ENCODE results near the gene TOMM22.

The TOMM22 gene

DNA sequence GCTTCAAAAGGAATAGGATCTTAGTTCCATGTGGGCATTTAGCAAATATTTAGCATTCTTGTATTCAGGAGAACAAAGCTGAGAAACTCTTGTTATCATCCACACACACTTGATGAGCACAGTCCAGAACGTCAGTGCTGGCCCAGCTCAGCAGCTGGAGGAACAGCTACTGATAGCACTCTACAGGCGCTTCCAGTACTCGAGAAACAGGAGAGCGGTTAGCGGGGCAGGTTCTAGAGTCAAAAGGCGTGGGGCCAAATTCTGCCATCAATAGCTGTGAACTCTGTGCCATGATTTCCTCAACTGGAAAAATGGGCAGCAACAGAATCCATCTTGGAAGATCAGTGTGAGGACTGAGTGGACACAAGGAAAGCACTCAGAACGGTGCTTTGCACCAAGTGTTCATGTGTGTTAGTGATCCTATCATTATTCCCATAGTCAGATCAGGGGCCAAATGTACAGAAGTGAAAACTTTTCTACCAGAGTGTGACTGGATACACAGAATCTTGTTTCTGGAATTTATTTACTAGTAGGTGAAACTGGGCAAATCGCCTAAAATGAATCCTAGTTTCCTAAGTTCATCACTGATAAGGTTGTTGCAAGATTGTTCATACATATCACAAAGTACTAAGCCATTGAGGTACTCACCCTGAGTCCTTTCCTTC is 15.8 kb downstream of the TOMM22 start (continued):
- 0 out of 2 replicates have a peak, but pooled peaks have one; percentile 5 for TF ChIP-seq ZSCAN30 (tag by site-specific recombination; IDR thresholded peaks at IDR 0.05)

DNA sequence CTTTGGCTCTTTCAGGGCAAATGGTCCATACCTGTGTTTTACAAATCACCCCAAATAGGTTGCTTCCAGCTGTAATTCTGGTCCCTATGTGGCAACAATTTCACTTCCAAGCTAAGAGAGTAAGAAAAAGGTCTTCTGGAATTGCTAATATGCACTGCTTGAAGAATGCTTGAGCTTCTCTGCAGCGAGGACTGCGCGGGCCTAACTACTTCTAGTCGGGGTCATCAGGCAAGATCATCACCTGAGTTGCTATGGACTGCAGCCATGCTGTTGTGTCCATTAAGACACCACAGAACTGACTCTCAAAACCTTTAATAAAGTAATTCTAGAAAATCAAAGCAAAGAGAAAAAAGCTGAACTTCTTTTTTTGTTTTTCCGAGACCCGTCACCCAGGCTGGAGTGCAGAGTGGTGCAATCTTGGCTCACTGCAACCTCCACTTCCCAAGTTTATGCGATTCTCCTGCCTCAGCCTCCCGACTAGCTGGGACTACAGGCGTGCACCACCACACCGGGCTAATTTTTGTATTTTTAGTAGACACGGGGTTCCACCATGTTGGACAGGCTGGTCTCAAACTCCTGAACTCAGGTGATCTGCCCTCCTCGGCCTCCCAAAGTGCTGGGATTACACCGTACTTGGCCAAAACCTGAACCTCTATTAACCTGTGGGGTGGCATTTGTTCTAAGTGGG is 16.8 kb downstream of the TOMM22 start:
- TF ChIP-seq OVOL3 (tag by site-specific recombination; IDR thresholded peaks at IDR 0.05) (no peak), ZNF626 (tag by site-specific recombination; IDR thresholded peaks at IDR 0.05) (no peak), ZNF660 (tag by site-specific recombination; IDR thresholded peaks at IDR 0.05) (peak; percentile 59; the same call in 1 of the 2 replicates), ZNF138 (tag by site-specific recombination; IDR thresholded peaks at IDR 0.05; ENCODE audit: borderline replicate concordance) (no peak), ZNF354C (tag by site-specific recombination; IDR thresholded peaks at IDR 0.05; ENCODE audit: borderline replicate concordance, low read depth) (no peak)
- TF ChIP-seq, protein P1, sequence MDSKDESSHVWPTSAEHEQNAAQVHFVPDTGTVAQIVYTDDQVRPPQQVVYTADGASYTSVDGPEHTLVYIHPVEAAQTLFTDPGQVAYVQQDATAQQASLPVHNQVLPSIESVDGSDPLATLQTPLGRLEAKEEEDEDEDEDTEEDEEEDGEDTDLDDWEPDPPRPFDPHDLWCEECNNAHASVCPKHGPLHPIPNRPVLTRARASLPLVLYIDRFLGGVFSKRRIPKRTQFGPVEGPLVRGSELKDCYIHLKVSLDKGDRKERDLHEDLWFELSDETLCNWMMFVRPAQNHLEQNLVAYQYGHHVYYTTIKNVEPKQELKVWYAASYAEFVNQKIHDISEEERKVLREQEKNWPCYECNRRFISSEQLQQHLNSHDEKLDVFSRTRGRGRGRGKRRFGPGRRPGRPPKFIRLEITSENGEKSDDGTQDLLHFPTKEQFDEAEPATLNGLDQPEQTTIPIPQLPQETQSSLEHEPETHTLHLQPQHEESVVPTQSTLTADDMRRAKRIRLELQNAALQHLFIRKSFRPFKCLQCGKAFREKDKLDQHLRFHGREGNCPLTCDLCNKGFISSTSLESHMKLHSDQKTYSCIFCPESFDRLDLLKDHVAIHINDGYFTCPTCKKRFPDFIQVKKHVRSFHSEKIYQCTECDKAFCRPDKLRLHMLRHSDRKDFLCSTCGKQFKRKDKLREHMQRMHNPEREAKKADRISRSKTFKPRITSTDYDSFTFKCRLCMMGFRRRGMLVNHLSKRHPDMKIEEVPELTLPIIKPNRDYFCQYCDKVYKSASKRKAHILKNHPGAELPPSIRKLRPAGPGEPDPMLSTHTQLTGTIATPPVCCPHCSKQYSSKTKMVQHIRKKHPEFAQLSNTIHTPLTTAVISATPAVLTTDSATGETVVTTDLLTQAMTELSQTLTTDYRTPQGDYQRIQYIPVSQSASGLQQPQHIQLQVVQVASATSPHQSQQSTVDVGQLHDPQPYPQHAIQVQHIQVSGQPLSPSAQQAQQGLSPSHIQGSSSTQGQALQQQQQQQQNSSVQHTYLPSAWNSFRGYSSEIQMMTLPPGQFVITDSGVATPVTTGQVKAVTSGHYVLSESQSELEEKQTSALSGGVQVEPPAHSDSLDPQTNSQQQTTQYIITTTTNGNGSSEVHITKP (tag by site-specific recombination; IDR thresholded peaks at IDR 0.05): peak; percentile 51
- POLR2A ChIA-PET: interaction anchor here (0.5 to 8.0 kb wide), 7 partner anchors 9 to 300 kb away, joined by 3 to 60 read pairs (median 4); partner anchors contain the start of gene TOMM22
- CTCF ChIA-PET: interaction anchor here (0.6 to 2.9 kb wide), 6 partner anchors 17 to 199 kb away, joined by 3 to 20 read pairs (median 4); partner anchors contain the start of gene TOMM22
- no peaks in the 10 kb centered on the region for H3K9me3 ChIP-seq (ENCODE audit: control insufficient read depth, insufficient read depth, low read depth, low read length)
- H3K36me3 ChIP-seq (ENCODE audit: control insufficient read depth in 2 of 2, insufficient read depth in 1 of 2, low read length in 2 of 2): peaks cover 4 to 34% of the 10 kb centered on the region in 2 experiments; a peak in 2 of 3 replicates
- no peak overlapping the region for H3K27ac ChIP-seq (ENCODE audit: extremely low read depth, low read depth, low read length)
- peaks cover 3% of the 10 kb centered on the region; the same call in 1 of the 2 replicates for H3K4me1 ChIP-seq (ENCODE audit: control insufficient read depth, insufficient read depth, low read length)
- peak overlapping the region; percentile 76 for H3K4me3 ChIP-seq (ENCODE audit: low read depth, low read length)

DNA sequence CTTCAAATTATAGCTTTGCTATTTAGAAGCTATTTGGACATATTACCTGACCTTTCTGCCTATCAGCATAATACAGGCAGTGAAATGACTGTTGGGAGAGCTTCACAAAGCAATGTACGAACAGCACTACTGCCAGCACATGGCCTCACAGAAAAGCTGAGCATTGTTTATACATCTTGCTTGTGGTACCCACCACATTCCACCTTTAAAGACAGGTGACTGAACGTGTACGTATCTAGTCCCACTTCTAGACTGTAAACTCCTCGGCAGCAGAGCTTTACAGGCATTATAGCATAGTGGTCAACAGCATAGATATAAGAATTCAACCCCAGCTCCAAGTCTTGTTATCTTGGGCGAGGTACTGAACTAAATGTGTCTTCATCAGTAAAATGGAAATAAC is 17.4 kb downstream of the TOMM22 start:
- H3K9me3 ChIP-seq (ENCODE audit: control insufficient read depth, insufficient read depth, low read depth, low read length): no peaks in the 10 kb centered on the region
- H3K27ac ChIP-seq (ENCODE audit: extremely low read depth, low read depth, low read length): no peak overlapping the region
- TF ChIP-seq, protein P2, sequence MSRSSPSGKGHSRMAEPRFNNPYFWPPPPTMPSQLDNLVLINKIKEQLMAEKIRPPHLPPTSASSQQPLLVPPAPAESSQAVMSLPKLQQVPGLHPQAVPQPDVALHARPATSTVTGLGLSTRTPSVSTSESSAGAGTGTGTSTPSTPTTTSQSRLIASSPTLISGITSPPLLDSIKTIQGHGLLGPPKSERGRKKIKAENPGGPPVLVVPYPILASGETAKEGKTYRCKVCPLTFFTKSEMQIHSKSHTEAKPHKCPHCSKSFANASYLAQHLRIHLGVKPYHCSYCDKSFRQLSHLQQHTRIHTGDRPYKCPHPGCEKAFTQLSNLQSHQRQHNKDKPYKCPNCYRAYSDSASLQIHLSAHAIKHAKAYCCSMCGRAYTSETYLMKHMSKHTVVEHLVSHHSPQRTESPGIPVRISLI (tag by site-specific recombination; IDR thresholded peaks at IDR 0.05): no peak
- TF ChIP-seq, protein P3, sequence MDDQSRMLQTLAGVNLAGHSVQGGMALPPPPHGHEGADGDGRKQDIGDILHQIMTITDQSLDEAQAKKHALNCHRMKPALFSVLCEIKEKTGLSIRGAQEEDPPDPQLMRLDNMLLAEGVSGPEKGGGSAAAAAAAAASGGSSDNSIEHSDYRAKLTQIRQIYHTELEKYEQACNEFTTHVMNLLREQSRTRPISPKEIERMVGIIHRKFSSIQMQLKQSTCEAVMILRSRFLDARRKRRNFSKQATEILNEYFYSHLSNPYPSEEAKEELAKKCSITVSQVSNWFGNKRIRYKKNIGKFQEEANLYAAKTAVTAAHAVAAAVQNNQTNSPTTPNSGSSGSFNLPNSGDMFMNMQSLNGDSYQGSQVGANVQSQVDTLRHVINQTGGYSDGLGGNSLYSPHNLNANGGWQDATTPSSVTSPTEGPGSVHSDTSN (CRISPR knock-in tag; IDR thresholded peaks at IDR 0.05): no peak
- peaks cover 3% of the 10 kb centered on the region; the same call in 1 of the 2 replicates for H3K4me1 ChIP-seq (ENCODE audit: control insufficient read depth, insufficient read depth, low read length)
- CTCF ChIA-PET: interaction anchor here (1.0 to 2.9 kb wide), 3 partner anchors 18 to 71 kb away, joined by 3 to 20 read pairs (median 3); partner anchors contain the start of gene TOMM22
- peaks cover 4 to 34% of the 10 kb centered on the region in 2 experiments; a peak in 2 of 3 replicates for H3K36me3 ChIP-seq (ENCODE audit: control insufficient read depth in 2 of 2, insufficient read depth in 1 of 2, low read length in 2 of 2)
- H3K4me3 ChIP-seq (ENCODE audit: low read depth, low read length): peak overlapping the region; percentile 76
- POLR2A ChIA-PET: interaction anchor here (0.8 to 8.0 kb wide), 5 partner anchors 8 to 300 kb away, joined by 3 to 60 read pairs (median 4); partner anchors contain the start of gene TOMM22

DNA sequence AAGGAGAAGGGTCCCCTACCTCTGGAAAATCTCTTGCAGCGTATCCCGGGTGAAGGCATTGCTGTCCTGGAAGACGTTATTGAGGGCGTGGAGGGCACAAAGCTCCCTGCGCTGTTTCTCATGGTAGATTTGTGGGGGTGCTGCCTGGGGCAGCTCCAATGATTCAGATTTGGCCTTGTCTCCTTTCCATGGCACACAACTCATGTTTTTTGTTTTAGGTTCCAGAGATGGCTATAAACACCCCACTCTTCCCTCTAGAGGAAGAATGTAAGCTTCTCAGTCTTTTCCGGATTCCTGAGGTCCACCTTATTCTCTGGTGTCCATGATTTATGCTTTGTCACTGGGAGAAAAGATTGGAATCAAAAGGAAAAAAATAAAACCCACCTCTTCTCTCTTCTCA is 18.0 kb downstream of the TOMM22 start:
- H3K4me3 ChIP-seq (ENCODE audit: low read depth, low read length): peak overlapping the region; percentile 76
- no peaks in the 10 kb centered on the region for H3K9me3 ChIP-seq (ENCODE audit: control insufficient read depth, insufficient read depth, low read depth, low read length)
- ChIA-PET POLR2A (interaction anchor here (1.0 to 8.0 kb wide), 3 partner anchors 10 to 301 kb away, joined by 3 to 60 read pairs (median 10); partner anchors contain the start of gene TOMM22), CTCF (interaction anchor here (0.5 to 2.9 kb wide), 4 partner anchors 18 to 746 kb away, joined by 3 to 20 read pairs (median 4); partner anchors contain the start of genes C22orf23, POLR2F and TOMM22)
- H3K27ac ChIP-seq (ENCODE audit: extremely low read depth, low read depth, low read length): peak overlapping the region; percentile 93
- peaks cover 5% of the 10 kb centered on the region; the same call in 1 of the 2 replicates for H3K4me1 ChIP-seq (ENCODE audit: control insufficient read depth, insufficient read depth, low read length)
- H3K36me3 ChIP-seq (ENCODE audit: control insufficient read depth in 2 of 2, insufficient read depth in 1 of 2, low read length in 2 of 2): peaks cover 4 to 33% of the 10 kb centered on the region in 2 experiments; a peak in 2 of 3 replicates
- TF ChIP-seq ZBTB20 (tag by site-specific recombination; IDR thresholded peaks at IDR 0.05): peak; percentile 23; the same call in 1 of the 2 replicates
- no peak for TF ChIP-seq ZNF555 (tag by site-specific recombination; conservative IDR thresholded peaks at IDR 0.05)
- TF ChIP-seq, protein P4, sequence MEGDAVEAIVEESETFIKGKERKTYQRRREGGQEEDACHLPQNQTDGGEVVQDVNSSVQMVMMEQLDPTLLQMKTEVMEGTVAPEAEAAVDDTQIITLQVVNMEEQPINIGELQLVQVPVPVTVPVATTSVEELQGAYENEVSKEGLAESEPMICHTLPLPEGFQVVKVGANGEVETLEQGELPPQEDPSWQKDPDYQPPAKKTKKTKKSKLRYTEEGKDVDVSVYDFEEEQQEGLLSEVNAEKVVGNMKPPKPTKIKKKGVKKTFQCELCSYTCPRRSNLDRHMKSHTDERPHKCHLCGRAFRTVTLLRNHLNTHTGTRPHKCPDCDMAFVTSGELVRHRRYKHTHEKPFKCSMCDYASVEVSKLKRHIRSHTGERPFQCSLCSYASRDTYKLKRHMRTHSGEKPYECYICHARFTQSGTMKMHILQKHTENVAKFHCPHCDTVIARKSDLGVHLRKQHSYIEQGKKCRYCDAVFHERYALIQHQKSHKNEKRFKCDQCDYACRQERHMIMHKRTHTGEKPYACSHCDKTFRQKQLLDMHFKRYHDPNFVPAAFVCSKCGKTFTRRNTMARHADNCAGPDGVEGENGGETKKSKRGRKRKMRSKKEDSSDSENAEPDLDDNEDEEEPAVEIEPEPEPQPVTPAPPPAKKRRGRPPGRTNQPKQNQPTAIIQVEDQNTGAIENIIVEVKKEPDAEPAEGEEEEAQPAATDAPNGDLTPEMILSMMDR (tag by site-specific recombination; IDR thresholded peaks at IDR 0.05): 0 out of 2 replicates have a peak, but pooled peaks have one; percentile 21
- 0 out of 2 replicates have a peak, but pooled peaks have one; percentile 17 for TF ChIP-seq IKZF3 (tag by site-specific recombination; IDR thresholded peaks at IDR 0.05)
- TF ChIP-seq ZNF221 (tag by site-specific recombination; IDR thresholded peaks at IDR 0.05; ENCODE audit: borderline replicate concordance): no peak

Data from HEK293 (cell line).